Measurements from ENCODE around the gene CTSL.

CTSL gene

GRCh38 chr9:87701491-87701890 lies 24.4 kb upstream of the CTSL start:
- DNase-seq (ENCODE audit: low read depth in 3 of 3): no peak

DNA sequence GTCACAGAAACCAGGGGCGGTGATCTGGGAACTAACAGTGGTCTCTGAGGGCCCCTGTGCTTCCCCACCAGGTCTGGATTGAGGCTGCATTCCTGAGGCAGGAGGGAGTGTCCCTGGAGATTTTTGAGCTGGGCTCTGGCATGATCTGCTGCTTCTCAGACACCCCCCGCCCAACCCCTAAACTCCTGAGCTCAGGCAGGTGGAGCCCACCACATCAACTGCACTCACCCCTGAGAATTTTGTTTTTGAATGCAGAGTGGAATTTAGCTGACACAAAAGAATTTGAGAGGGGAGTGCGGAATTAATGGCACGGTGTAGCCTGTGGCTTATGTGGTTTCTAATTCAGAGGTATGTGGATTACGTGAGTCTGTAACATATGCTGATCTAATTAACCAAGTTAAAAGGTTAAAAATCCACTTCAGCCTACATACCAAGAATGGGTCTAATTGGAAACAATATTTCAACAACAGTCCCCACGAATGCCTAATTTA lies 23.9 kb upstream of the CTSL start:
- DNase-seq (ENCODE audit: low read depth in 3 of 3): no peak

DNA sequence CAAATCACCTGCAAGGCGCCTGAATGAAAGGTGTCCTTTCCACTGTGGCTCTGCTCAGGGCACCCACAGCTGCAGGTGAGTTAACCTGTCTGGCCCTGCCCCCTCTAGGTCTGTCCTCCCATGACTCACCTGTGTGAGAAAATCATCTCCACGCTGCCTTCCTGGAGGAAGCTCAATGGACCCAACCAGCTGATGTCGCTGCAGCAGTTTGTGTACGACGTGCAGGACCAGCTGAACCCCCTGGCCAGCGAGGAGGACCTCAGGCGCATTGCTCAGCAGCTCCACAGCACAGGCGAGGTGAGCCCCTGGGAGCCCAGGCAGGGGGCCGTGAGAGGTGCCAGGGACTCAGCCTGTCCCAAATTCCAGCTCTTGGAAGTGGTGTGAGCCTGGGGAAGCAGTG lies 23.0 kb upstream of the CTSL start:
- DNase-seq (ENCODE audit: low read depth in 3 of 3): no peak

DNA sequence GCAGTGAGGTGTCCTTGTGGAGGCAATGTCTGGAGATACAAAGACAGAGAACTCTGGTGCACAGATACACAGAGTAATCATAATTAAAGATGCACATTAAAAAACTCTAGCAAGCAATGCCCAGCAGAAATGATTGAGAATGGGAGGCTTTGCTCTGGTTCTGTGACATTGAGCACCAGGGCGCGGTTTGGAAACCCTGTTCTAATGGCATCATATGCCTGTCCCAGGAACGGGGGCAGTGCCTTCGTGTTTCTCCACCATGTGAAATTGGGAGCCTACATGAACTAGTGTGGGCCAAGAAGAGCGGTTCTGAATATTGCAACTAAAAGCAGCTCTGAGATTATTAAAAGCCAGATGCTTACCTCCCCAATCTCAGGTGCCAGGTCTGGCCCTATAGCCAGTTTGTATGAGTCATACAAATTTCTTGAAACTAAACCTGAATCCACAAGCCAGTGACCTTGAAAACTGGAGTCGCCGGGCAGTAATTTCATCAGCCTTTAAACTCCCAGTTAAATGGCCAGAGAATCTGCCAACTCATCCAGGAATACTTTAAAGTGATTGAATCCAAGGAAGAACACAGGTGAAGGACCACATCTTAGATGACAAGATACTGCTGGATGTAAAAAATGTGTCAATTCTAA lies 22.2 kb upstream of the CTSL start:
- no peak for DNase-seq (ENCODE audit: low read depth in 3 of 3)

DNA sequence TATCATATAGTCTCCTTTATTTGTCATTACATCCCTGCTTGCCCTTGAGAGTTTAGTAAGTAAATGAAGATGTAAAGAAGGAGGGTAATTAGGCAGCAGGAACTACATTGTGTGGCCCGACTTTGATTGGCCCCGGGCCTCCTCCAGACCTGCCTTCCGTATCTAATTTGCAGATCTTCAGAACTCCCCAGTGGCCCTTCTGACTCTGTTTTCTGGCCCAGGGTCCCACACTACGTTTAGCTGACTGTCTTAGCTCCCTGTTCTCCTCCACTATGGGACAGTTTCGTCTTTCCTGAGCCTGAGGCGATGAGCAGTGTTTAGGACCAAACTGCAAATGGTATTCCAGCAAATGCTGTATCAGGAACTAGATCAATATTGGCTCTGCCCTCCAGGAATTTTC lies 21.6 kb upstream of the CTSL start:
- no peak for DNase-seq (ENCODE audit: low read depth in 3 of 3)

GRCh38 chr9:87706066-87706739 lies 19.7 kb upstream of the CTSL start:
- DNase-seq (ENCODE audit: low read depth in 3 of 3): no peak

DNA sequence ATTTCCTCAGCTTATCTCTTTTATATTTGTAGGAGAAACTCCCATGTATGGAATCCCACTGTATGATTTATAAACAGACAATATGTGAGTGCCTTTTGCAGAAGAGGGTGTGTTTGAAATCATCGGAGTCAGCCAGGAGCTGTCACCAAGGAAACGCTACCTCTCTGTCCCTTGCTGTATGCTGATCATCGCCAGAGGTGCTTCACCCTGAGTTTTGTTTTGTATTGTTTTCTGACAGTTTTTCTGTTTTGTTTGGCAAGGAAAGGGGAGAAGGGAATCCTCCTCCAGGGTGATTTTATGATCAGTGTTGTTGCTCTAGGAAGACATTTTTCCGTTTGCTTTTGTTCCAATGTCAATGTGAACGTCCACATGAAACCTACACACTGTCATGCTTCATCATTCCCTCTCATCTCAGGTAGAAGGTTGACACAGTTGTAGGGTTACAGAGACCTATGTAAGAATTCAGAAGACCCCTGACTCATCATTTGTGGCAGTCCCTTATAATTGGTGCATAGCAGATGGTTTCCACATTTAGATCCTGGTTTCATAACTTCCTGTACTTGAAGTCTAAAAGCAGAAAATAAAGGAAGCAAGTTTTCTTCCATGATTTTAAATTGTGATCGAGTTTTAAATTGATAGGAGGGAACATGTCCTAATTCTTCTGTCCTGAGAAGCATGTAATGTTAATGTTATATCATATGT lies 18.0 kb upstream of the CTSL start:
- no peak for DNase-seq (ENCODE audit: low read depth in 3 of 3)

- no peak for DNase-seq (ENCODE audit: low read depth in 3 of 3)
Measured at GRCh38 chr9:87708546-87708945, 17.4 kb upstream of the CTSL start.

DNA sequence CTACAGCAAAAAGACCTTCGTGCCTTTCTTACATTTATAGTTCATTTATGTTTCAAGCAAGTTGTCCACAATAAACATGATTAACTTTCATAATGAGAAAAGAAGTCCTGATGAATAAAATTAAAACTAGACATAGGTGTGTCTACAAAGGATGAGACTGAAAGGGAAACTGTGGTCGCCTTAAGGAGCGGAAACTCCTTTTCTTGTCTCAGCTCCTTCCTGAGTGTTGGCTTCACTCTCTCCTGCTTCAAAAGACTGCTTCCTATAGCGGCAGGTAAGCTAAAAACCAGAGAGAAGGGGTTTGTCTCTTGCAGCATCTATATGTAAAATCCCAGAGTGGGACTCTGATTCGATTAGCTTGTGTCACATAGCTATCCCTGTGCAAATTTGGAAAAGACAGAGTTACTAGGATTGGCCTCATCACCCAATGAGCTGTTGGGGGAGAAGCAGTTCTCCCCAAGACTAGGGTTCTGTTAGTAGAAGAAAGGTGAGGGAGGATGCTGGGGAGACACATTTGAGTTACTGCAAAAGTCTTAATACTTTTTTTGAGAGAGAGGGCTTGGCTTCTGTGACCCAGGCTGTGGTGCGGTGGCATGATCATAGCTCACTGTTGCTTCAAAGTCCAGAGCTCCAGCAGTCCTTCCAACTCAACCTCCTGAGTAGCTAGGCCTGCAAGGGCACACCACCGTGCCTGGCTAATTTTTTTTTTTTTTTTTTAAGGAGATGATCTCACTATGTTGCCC lies 16.8 kb upstream of the CTSL start:
- no peak for DNase-seq (ENCODE audit: low read depth in 3 of 3)

DNA sequence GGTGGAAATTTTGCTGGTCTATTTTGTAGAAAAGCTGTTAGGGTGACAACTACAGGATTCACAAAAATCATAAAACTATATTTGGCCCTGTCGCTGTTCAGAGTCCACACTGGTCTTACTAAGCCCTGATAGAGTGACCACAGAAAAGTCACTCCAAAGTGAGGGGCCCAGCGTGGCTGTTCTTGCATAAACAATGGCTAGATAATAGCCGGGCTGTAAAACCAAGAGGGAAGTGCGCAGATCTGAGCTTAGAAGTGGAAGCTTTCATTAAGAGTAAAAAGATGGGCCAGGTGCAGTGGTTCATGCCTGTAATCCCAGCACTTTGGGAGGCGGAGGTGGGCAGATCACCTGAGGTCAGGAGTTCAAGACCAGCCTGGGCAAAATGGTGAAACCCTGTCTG lies 15.5 kb upstream of the CTSL start:
- no peak for DNase-seq (ENCODE audit: low read depth in 3 of 3)

GRCh38 chr9:87711857-87712800 lies 13.8 kb upstream of the CTSL start:
- DNase-seq (ENCODE audit: low read depth in 3 of 3): no peak

GRCh38 chr9:87712801-87713277 lies 13.1 kb upstream of the CTSL start:
- no peak for DNase-seq (ENCODE audit: low read depth in 3 of 3)

DNA sequence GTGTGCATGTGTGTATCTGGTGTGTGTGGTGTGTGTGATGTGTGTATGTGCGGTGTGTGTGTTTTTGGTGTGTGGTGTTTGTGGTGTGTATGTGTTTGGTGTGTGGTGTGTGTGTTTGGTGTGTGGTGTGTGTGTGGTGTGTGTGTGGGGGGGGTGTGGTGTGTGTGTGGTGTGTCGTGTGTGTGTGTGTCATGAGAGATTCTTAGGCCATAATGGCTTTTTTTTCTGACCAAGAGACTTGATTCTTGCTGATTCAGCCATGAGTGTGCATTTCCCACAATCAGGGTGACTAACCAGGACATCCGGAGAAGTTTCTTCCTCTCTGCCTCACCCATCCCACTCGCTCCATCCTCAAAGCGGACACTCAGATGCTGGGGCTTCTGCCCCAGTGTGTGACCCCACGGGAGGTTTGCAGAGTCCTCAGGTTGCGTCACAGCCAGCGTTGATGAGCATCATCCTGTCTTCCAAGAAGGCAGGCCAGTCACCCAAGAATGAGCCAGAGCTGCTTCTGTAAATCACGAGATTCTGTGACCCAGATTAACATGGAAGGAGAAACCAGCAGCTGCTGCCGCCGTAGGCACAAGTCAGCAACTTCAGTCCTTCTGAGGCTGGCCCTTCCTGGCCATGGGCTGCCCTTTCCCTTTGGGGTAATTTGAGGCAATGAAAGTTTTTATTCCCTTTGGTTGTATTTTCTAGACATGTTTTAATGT lies 12.5 kb upstream of the CTSL start:
- DNase-seq (ENCODE audit: low read depth in 3 of 3): peak in 2 of 3 experiments; percentile 22 to 31

DNA sequence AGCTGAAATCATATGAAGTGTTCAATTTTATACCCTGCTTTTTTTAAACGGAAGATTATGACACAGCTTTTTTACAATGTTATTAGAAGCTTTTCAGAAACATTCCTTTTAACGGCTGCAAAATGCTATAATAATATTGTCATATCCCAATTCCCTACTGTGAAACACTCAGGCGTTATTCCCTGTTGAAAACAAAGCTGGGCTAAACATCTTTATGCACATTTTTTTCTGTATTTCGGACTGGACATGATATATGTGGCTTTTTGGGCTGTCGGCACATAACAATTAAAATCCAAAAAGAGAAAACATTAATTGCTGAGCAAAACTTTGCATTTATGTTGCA lies 12.0 kb upstream of the CTSL start:
- DNase-seq (ENCODE audit: low read depth in 3 of 3): no peak

DNA sequence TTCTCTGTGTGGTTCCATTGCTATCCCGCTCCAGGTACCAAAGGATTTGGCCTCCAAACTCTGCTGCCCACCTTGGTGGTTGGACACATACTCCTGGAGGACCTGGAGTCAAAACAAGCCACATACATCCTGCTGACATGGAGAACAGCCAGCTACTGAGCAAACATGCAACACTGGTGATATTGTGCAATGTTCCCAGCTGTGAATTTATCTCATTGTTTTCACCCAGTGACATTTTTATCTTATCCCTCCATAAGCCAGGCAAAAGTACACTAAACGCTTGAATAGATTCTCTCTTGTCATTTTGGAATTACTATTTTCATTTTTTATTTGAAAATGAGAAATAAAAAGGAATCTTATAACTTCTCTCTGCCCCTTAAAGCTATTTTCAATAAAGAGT lies 11.1 kb upstream of the CTSL start:
- DNase-seq (ENCODE audit: low read depth in 3 of 3): no peak

DNA sequence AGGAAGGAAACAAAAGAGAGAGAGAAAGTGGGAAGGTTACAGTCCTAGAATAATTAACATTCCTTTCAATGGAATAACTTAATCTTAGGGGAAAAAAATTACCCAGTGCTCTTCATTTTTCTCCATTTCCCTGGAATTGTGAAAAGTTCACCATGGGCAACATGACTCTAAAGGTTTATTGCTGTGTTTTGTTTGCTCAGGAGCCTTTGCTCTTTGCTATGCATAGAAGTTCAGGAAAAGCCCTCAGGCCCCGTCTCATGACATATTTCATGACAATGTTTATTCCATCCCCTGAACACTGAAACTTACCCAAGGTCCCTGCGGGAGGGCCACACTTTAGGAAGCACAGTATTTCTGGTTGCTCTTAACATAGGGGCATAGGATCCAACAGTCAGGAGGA lies 9.8 kb upstream of the CTSL start:
- DNase-seq (ENCODE audit: low read depth in 3 of 3): no peak

DNA sequence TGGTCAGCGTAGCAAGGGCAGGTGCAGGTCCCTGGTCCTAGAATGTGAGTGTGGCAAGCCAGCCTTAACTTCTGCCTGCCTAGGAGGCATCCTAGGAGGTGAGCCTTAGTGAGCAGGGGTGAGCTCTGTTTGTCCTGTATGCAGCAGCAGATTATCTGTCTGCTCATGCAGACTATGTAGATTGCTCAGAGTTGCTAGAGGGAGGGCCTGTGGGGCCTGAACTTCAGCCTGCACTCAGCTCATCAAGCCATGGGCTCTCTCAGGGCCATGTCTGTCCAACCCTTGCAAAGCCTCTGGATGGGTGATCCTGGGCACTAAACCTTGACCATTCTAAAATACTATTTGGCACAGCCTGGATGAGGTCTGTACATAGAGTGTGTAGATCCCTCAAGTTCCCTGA lies 8.5 kb upstream of the CTSL start:
- DNase-seq (ENCODE audit: low read depth in 3 of 3): no peak

- DNase-seq (ENCODE audit: low read depth in 3 of 3): no peak
Measured at GRCh38 chr9:87718231-87718630, 7.7 kb upstream of the CTSL start.

DNA sequence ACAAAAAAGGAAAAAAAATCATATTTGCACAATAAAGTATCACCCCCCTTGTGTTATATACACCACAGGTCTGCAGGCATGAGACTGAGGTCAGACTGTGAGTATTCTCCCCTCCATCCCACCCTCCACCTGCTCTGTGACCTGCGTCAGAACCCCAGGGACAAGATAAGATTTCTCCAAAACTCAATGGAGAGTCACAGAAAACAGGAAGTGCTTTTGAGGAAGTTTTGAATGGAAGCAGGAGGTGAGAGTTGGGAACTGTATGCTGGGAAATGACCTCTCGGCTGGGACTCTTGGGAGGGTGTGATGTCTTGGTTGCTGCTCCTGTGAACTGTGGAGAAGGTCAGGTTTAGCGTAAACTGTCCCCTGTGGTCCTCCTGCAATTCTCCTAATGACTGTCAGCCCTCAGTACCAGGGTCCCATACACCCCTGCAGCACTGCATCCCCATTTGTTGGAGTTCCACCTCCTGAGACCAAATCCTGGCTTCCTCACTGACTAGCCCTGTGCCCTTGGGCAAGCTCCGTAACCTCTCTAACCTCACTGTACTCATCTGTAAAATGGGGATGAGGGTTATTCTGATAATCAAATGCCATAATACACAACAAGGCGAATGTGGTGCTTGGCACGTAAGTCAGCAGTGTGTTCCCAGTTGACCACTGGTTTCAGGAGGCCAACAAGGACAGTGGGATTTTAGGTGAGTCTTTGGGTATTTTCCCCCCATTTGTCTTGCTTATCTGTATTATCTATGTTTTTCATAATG lies 6.9 kb upstream of the CTSL start:
- DNase-seq (ENCODE audit: low read depth in 3 of 3): no peak

- no peak for DNase-seq (ENCODE audit: low read depth in 3 of 3)
Measured at GRCh38 chr9:87720173-87720572, 5.7 kb upstream of the CTSL start.
